Duodenal mucosa (tissue), 2 donors: ENCODE data around the gene CORO1C.
"Not testable (repeated sequence)": the region's sequence is repeated elsewhere in the genome, so short reads cannot be mapped to it uniquely, and the experiment has no call there.

Experiments used
- H3K27ac ChIP-seq: one replicate; pipeline ENCODE4 v1.7.0; 2013; ENCODE audit warnings: low read depth, low read length
- H3K27me3 ChIP-seq, 2 donors: one replicate each; pipeline ENCODE4 v1.7.0; 2013; ENCODE audit warnings: low read length in 2 of 2, control low read depth in 1 of 2; ENCODE audit not compliant: insufficient read depth in 2 of 2, control insufficient read depth in 1 of 2
- H3K36me3 ChIP-seq, 2 donors: one replicate each; pipeline ENCODE4 v1.7.0; 2013; ENCODE audit warnings: low read length in 2 of 2, control low read depth in 1 of 2; ENCODE audit not compliant: insufficient read depth in 2 of 2, control insufficient read depth in 1 of 2
- H3K4me1 ChIP-seq, 2 donors: one replicate each; pipeline ENCODE4 v1.7.0; 2013; ENCODE audit warnings: low read length in 2 of 2, control low read depth in 1 of 2; ENCODE audit not compliant: insufficient read depth in 2 of 2, control insufficient read depth in 1 of 2
- H3K4me3 ChIP-seq, 2 donors: one replicate each; pipeline ENCODE4 v1.7.0; 2013; ENCODE audit warnings: low read length in 2 of 2, low read depth in 1 of 2
- H3K9ac ChIP-seq, 2 donors: one replicate each; pipeline ENCODE4 v1.7.0; 2013; ENCODE audit warnings: low read length in 2 of 2, low read depth in 1 of 2
- H3K9me3 ChIP-seq, 2 donors: one replicate each; pipeline ENCODE4 v1.7.0; 2013; ENCODE audit warnings: low read length in 2 of 2, control low read depth in 1 of 2; ENCODE audit not compliant: control insufficient read depth in 1 of 2

Gene CORO1C

DNA sequence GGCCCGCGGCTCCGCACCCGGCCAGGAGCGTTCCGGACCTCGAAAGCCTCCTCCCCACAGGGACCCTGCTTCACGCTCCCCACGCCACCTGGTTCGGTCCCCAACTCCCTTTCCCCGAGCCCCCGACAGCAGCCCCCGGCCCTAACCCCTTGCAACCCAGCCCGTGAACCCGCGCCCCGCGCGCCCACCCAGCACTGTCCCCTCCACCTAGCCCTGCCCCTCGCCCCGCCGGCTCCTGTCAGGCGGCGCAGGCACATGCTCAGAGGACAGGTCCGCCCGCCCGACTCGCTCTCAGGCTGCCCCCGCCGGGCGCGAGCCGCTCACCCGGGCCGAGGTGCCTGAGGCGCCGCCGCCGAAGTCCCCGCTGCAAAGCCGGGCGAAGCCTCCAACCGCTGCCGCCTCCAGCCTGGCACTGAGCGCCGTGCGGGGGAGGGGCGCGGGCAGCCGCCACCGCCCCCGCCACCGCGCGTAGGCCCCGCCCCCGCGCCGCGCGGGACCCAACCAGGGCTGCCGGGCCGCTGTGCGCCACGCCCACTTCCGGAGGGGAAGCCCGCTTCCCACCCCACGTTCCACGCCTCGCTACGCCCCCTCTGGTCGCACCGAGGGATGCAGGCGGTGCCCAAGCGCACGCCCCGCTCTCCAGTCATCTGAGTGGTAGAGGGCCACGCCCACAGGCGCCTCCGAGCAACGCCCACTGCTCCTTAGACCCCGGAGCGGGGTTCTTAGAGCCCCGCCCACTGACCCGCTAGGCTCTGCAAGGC is at the start of gene CORO1C:
Gene CORO1C (minus strand): TSS at position 414 of the 761 bp plus-strand sequence. CDS start 30,200 bp downstream, outside the sequence.
- Histone ChIP-seq H3K4me1 (peaks cover 37 to 50% of the 10 kb centered on the region in 2 donors), H3K27ac (peak within 1 kb of the TSS; percentile 97), H3K36me3 (no peaks in the 10 kb centered on the region)

DNA sequence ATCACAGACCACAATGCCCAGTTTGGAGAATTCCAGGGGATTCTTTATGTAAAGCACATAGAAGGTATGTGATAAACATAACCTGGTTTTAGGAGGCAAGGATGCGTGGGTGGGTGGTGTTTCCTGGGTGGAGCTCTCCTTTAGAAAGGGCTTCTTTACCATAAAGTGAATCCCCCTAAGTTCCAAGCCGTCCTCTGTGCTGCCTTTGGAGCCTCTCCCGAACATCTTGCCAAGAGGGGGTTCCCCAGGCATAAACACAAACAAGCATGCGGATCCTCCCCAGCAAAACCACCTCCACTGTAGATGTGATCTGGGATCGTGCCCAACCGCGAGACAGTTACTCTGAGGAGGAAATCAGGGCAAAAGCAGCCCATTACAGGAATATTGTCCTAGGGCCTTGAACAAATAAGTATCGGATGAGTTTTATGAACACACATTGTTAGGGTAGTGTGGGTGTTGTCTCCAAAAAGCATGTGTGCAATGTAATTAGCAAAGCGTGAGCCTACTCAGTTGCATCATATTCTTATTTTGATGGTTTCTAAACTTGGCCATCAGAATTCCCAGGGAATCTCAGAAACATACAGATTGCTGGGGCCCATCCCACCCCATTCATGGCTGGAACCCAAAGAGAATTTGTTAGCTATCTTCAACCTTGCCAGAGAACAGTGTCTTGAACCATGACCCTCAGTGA is 48.8 kb upstream of the CORO1C start:
- Histone ChIP-seq H3K27me3 (no peaks in the 10 kb centered on the region), H3K9ac (no peak overlapping the region), H3K4me1 (peaks cover 0 to 5% of the 10 kb centered on the region in 2 donors), H3K4me3 (no peak overlapping the region), H3K9me3 (no peaks in the 10 kb centered on the region), H3K27ac (no peak overlapping the region), H3K36me3 (peaks cover 0 to 4% of the 10 kb centered on the region in 2 donors)

More for the DNA sequence above, at the start of gene CORO1C:
- H3K27me3 ChIP-seq, result no peaks in the 10 kb centered on the region
- peak within 1 kb of the TSS; percentile 82 to 85 for H3K9ac ChIP-seq
- H3K4me3 ChIP-seq, result peak within 1 kb of the TSS; percentile 75 to 86
- H3K9me3 ChIP-seq, result no peaks in the 10 kb centered on the region

DNA sequence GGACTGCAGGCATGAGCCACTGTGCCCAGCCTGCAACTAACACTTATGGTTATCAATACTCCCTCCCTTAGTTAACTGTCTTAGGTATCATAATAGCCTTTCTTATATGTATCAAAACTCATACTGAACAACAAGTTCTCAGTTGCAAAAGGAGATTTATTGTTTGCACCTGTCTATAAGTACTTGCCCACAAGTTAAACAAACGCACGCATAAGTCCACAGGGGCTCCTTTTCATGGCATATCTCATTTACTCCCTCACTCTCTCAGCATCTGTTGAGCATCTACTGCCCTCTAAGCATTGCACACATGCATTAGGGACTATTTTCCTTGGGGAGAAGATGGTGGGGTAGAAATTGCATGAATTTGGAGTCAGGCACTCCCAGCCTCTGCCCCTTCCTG is 46.7 kb upstream of the CORO1C start:
- no peak overlapping the region for H3K4me3 ChIP-seq
- H3K36me3 ChIP-seq, result no peaks in the 10 kb centered on the region
- no peaks in the 10 kb centered on the region for H3K27me3 ChIP-seq
- peaks cover 16 to 19% of the 10 kb centered on the region in 2 donors for H3K4me1 ChIP-seq
- no peaks in the 10 kb centered on the region for H3K9me3 ChIP-seq
- no peak overlapping the region for H3K27ac ChIP-seq
- no peak overlapping the region for H3K9ac ChIP-seq

DNA sequence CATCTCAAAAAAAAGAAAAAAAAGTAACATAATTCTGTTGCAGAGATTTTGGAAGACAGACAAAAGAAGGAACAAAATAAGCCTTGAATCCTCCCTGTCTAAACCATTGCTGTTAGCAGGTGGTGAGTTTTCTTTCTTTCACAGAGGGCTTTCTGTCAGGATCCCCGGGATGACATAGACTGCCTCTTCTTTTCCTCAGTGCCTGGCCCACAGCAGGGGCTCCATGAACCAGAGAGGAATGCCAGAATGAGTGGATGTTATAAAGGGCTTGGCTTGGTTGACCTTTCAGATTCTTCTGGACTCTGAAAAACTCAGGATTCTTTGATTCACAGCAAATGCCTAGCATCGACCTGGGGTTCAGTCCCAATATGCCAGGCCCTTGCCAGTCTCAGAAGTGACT is 45.8 kb upstream of the CORO1C start:
- Histone ChIP-seq H3K4me1 (peaks cover 18 to 19% of the 10 kb centered on the region in 2 donors), H3K4me3 (no peak overlapping the region), H3K27me3 (no peaks in the 10 kb centered on the region), H3K36me3 (no peaks in the 10 kb centered on the region), H3K9ac (no peak overlapping the region), H3K9me3 (no peaks in the 10 kb centered on the region), H3K27ac (no peak overlapping the region)

DNA sequence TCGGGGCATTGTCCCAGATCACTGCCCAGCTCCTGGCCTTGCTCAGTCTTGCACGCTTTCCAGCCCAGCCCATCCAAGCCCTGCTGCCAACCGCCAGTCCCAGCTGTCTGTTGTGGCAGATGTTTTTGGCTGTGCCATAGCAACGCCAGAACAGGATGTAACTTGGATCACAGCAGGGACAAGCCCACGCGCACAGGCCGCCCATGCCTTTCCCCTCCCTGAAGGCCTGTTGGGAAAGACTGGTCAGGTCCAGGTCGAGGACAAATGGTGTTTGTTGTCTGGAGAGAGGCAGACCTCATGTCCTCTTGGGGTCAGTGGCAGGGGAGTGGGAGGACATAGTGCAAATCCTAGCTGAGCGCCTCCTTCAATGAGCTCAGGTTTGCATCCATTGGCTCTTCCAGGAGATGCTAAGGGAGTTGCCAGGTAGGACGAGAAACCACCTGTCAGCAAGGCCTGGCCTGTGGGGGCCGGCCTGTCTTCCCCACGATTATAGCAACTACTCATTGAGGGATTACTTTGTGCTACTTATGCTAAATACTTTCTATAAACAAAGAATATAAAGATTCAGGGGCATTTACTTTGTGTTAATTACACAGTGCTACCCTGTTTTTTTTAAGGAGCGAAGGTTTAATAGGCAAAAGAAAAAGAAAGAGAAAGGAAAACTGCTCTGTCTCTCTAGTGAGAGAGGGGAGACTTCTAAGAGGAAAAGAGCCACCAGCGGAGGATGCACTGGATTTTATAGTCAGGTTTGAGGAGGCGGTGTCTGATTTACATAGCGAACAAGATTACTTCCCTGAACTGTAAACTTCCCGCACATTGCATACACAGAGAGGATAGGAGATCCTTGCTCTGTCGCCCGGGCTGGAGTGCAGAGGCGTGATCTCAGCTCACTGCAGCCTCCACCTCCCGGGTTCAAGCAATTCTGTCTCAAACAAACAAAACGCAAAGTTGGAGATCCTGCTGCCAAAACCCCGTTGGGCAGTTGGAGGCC is 42.8 kb upstream of the CORO1C start:
- Histone ChIP-seq H3K27ac (peak overlapping the region; percentile 30), H3K4me3 (peak overlapping the region; percentile 40 to 41), H3K9ac (no peak overlapping the region), H3K9me3 (no peaks in the 10 kb centered on the region), H3K4me1 (peaks cover 19% of the 10 kb centered on the region in 2 donors), H3K27me3 (no peaks in the 10 kb centered on the region), H3K36me3 (no peaks in the 10 kb centered on the region)

DNA sequence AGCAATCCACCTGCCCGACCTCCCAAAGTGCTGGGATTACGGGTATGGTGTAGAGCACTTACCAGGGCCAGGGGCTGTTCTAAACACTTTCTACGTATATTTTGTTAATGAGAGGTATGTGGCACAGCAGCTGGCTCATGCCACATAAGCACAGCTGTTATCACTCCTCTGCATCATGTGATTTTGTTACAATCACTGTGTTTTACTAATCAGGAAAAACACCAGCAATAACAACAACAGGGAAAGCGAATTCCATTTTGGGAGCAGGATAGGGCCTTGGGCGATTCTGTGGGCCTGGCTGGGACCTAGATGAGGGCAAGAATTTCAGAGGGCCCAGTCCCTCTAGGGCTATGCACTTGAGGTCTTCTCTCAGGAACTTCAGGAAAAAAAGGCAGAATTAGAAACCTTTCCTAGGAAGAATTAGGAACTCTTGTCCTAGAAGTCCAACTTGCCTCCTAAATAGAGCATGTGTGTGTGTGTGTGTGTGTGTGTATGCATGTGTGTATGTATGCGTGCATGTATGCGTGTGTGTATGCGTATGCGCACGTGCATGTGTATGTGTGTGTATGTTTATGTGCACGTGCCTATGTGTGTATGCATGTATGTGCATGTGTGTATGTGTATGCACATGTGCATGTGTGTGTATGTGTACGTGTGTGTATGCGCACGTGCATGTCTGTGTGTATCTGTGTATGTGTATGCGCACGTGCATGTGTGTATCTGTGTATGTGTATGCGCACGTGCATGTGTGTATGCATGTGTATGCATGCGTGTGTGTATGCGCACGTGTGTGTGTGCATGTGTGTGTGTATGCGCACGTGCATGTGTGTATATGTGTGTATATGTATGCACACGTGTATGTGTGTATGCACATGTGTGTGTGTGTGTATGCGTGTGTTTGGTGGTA is 41.8 kb upstream of the CORO1C start:
- no peak overlapping the region for H3K9ac ChIP-seq
- H3K27ac ChIP-seq, result no peak overlapping the region
- H3K27me3 ChIP-seq, result no peaks in the 10 kb centered on the region
- no peaks in the 10 kb centered on the region for H3K9me3 ChIP-seq
- no peak overlapping the region for H3K4me3 ChIP-seq
- peaks cover 23 to 29% of the 10 kb centered on the region in 2 donors for H3K4me1 ChIP-seq
- H3K36me3 ChIP-seq, result no peaks in the 10 kb centered on the region

DNA sequence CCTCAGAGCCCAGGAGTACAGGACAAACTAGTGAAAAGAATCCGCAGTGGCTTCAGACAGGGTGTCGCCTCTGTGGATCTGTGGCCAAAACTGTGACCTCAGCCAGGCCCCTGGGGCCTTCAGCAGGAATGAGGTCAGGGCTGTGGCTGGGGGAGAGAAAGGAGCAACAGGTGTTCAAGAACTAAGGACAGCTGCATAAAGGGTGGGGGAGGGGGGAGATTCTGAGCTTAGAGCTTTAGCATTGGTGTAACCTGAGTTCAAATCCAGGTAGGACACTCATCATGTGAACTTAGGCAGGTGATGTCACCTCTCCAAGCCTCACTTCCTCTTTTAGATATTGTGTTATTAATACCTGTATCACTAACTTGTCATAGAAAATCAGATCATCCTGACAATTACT is 40.9 kb upstream of the CORO1C start:
- Histone ChIP-seq H3K27ac (no peak overlapping the region), H3K4me1 (peaks cover 23 to 31% of the 10 kb centered on the region in 2 donors), H3K36me3 (no peaks in the 10 kb centered on the region), H3K9ac (no peak overlapping the region), H3K27me3 (no peaks in the 10 kb centered on the region), H3K9me3 (no peaks in the 10 kb centered on the region), H3K4me3 (no peak overlapping the region)

DNA sequence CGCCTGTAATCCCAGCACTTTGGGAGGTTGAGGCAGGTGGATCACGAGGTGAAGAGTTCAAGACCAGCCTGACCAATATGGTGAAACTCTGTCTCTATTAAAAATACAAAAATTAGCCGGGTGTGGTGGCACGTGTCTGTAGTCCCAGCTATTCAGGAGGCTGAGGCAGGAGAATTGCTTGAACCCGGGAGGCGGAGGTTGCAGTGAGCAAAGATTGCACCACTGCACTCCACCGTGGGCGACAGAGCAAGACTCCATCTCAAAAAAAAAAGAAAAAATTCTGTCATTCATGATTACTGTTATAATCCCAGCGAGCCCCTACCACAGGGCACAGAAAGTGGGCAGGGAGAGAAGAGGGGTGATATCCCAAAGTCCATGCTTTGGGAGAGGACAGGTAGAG is 40.5 kb upstream of the CORO1C start:
- H3K27ac ChIP-seq, H3K9ac ChIP-seq, H3K36me3 ChIP-seq, H3K4me3 ChIP-seq, H3K9me3 ChIP-seq, H3K27me3 ChIP-seq: not testable (repeated sequence)
- peaks cover 23 to 31% of the 10 kb centered on the region in 2 donors for H3K4me1 ChIP-seq

DNA sequence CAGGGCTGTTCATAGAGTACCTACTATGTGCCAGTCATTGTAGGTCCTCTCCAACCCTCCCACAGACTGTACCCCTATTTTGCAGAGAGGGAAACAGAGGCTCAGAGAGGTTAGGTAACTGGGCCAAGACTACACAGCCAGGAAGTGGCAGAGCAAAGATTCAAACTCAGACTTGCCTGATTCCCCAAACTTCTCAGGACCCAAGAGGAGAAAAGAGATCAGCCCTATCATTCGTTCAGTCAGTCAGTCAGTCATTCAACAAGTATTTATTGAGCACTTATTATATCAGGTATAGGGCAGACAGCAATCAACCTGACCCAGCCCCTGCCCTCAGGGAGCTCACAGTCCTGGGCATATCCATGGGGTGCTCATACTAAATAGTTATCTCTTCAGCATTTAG is 39.6 kb upstream of the CORO1C start:
- no peaks in the 10 kb centered on the region for H3K9me3 ChIP-seq
- H3K36me3 ChIP-seq, result no peaks in the 10 kb centered on the region
- peaks cover 23 to 31% of the 10 kb centered on the region in 2 donors for H3K4me1 ChIP-seq
- no peaks in the 10 kb centered on the region for H3K27me3 ChIP-seq
- H3K9ac ChIP-seq, result no peak overlapping the region
- H3K4me3 ChIP-seq, result no peak overlapping the region
- no peak overlapping the region for H3K27ac ChIP-seq
